Heart left ventricle (tissue), 16 donors: ENCODE results near the gene TTLL5. TPM values are rescaled to one million over a fixed set of nuclear protein-coding genes. Genes with fewer than 3 reads are reported as not detected.

Experiments used
- ATAC-seq, 4 donors: fragments of 200-7000 bp; cut with Tn5 transposase; one replicate each; pipeline ENCODE4 v1.9.1; 2020 to 2022; ENCODE audit warnings: moderate library complexity in 4 of 4, mild to moderate bottlenecking in 3 of 4, moderate number of reproducible peaks in 1 of 4
- DNase-seq, 5 donors: peaks; one replicate each; pipeline ENCODE4 v3.0.0-alpha.2; 2020
- H3K27ac ChIP-seq, 12 donors: fragments of 200-600 bp; sonication (generic) in 4 of 12; one replicate each; pipeline versions ENCODE4 v1.5.0 to v1.8.0; 2016 to 2022; ENCODE audit warnings: mild to moderate bottlenecking in 2 of 12
- H3K27me3 ChIP-seq, 9 donors: fragments of 200-600 bp; sonication (generic) in 2 of 9; one replicate each; pipeline versions ENCODE4 v1.5.1 to v1.8.0; 2016 to 2022; ENCODE audit warnings: mild to moderate bottlenecking in 3 of 9
- H3K36me3 ChIP-seq, 9 donors: fragments of 200-600 bp; sonication (generic) in 2 of 9; one replicate each; pipeline versions ENCODE4 v1.5.0 to v1.8.0; 2018 to 2022; ENCODE audit warnings: mild to moderate bottlenecking in 2 of 9
- H3K4me1 ChIP-seq, 12 donors: fragments of 200-600 bp; sonication (generic) in 4 of 12; one replicate each; pipeline versions ENCODE4 v1.5.0 to v1.8.0; 2016 to 2022; ENCODE audit warnings: mild to moderate bottlenecking in 3 of 12
- H3K4me3 ChIP-seq, 12 donors: fragments of 200-600 bp; sonication (generic) in 4 of 12; one replicate each; pipeline versions ENCODE4 v1.5.0 to v1.8.0; 2017 to 2022; ENCODE audit warnings: mild to moderate bottlenecking in 9 of 12, moderate library complexity in 4 of 12
- H3K9me3 ChIP-seq, 12 donors: fragments of 200-600 bp; sonication (generic) in 4 of 12; one replicate each; pipeline versions ENCODE4 v1.5.0 to v1.8.0; 2016 to 2022; ENCODE audit warnings: mild to moderate bottlenecking in 1 of 12
- CTCF ChIP-seq, 12 donors: fragments of 200-600 bp; sonication (generic) in 4 of 12; IDR thresholded peaks; one replicate each; pipeline versions ENCODE4 v1.5.0 to v1.8.0; 2018 to 2022; ENCODE audit warnings: antibody characterized with exemption in 12 of 12, mild to moderate bottlenecking in 5 of 12
- POLR2A ChIP-seq, 2 donors: fragments of 450-650 bp; IDR thresholded peaks; one replicate each; pipeline ENCODE4 v1.6.1; 2017; ENCODE audit warnings: antibody characterized with exemption in 2 of 2, mild to moderate bottlenecking in 2 of 2, moderate library complexity in 2 of 2
- WGBS, 4 donors: extraction: QIAGEN DNeasy Blood & Tissue Kit in 2 of 4; methylation state at CpG; one replicate each; pipeline versions ENCODE4 v1.1.5 to v1.1.7; 2013 to 2018; 5-methylcytosine and 5-hydroxymethylcytosine counted together
- intact Hi-C, 10 donors: fragments of 100-400 bp; cut with DNase I; formaldehyde crosslinking; loops; one replicate each; pipeline versions ENCODE4 v1.11.1 to v1.14.2; 2022
- polyA plus RNA-seq, 2 donors: library from polyadenylated mRNA; stranded (reverse); fragments of 200-250 nt; gene quantifications; one replicate each; pipeline ENCODE4 v1.2.3, GENCODE V29; 2013
- total RNA-seq, 9 donors: library from RNA; depleted of rRNA in 2 of 9; stranded (reverse); fragments of >200 nt in 2 of 9; fragmentation: NEBNext Ultra II Directional in 3 of 9; extraction: Animal tissue kit (Norgen Biotek cat#: 25700) in 3 of 9; gene quantifications; one replicate each; pipeline versions ENCODE4 v1.1.0 to v1.2.4, GENCODE V29; 2016 to 2023
- donor health status: ischemic (EF 13 %, LVEDD 7.1; RV severe dilation, severe dysfunction).
- donor health status: healthy with polysubstance abuse.
- donor health status: DM: no; HTN: yes; CAD: no.
- donor health status: DM: no; HTN: no; CAD: no.
- donor health status: ischemic (EF 25% LVEDD 6.9; RV normal size, moderate dysfunction).
- donor health status: ischemic (EF 25% LVEDD 5.7; RV mildly dilated, moderate dysfunction).
- donor health status: healthy.
- donor health status: DM: yes; HTN: yes; CAD: no.
- donor health status: ischemic (EF 35%, LVEDD 5.7; RV mildly dilated, moderate dysfunction).
- donor health status: nonischemic (EF 11% LVEDD 7.7; RV severe dilation, severe dysfunction).
- donor health status: DM: yes; HTN: yes; CAD: no.
- donor health status: PGD.
- donor health status: ischemic (EF 29% LVEDD 5.4; RV normal size, mild dysfunction).
- donor health status: nonischemic (EF 23%, LVEDD 6.1; RV moderate dilation, normal function).

Gene TTLL5
- total and polyA plus RNA-seq, 11 donors: 6.2 to 24.6 (median 15.8) TPM

GRCh38 chr14:75769047-75769685 lies 108.1 kb downstream of the TTLL5 start:
- H3K27ac ChIP-seq: peak overlapping the region in 2 of 12 donors; percentile 15 to 36
- no peak for ATAC-seq
- no peaks in the 10 kb centered on the region for H3K9me3 ChIP-seq
- no peak for DNase-seq
- 85 to 92% (median 87%) methylated on average over 9 of the region's 9 CpGs for WGBS, 4 donors
- no peak overlapping the region for H3K4me3 ChIP-seq
- no peaks in the 10 kb centered on the region for H3K27me3 ChIP-seq
- H3K4me1 ChIP-seq: peaks cover 0 to 13% (median 0%) of the 10 kb centered on the region in 12 donors
- H3K36me3 ChIP-seq: peaks cover 0 to 34% (median 21%) of the 10 kb centered on the region in 9 donors
- TF ChIP-seq CTCF (IDR thresholded peaks at IDR 0.05) (no peak), POLR2A (IDR thresholded peaks at IDR 0.05) (no peak)
- intact Hi-C loops: no loop called here

DNA sequence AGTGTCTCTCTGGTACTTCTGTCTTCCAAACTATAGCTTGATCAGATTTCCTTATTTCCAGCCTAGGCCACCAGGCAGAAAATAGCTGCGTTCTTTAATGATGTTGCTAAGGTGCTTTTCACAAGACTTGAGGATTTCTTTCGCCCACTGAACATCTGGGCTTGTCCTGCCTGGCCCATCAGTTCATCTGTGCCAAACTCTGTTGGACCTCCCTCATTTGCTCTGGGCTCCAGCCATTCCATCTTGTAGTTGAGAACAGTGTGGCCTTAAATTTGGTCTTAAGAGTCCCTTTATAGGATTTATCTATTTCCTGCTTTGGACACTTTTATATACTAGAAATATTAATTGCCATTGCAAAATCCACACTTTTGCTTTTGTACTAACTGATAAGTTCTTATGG lies 109.6 kb downstream of the TTLL5 start:
- peaks cover 0 to 13% (median 0%) of the 10 kb centered on the region in 12 donors for H3K4me1 ChIP-seq
- no peaks in the 10 kb centered on the region for H3K27me3 ChIP-seq
- peak overlapping the region in 3 of 12 donors; percentile 0 to 18 (median 9) for H3K27ac ChIP-seq
- no peak overlapping the region for H3K4me3 ChIP-seq
- 89 to 95% (median 93%) methylated on average over 2 of the region's 2 CpGs for WGBS, 4 donors
- intact Hi-C loops: loop anchor here in 1 of 10 donors (10.0 kb wide), 1 partner anchor 46 kb away; no protein-coding TSS in a partner anchor
- DNase-seq (no peak), ATAC-seq (no peak)
- TF ChIP-seq POLR2A (IDR thresholded peaks at IDR 0.05) (no peak), CTCF (IDR thresholded peaks at IDR 0.05) (no peak)
- peaks cover 0 to 34% (median 15%) of the 10 kb centered on the region in 9 donors for H3K36me3 ChIP-seq
- H3K9me3 ChIP-seq: no peaks in the 10 kb centered on the region

GRCh38 chr14:75771595-75771994 lies 110.5 kb downstream of the TTLL5 start:
- Histone ChIP-seq H3K4me3 (no peak overlapping the region), H3K9me3 (no peaks in the 10 kb centered on the region), H3K36me3 (peaks cover 0 to 33% (median 16%) of the 10 kb centered on the region in 9 donors), H3K27ac (no peak overlapping the region), H3K27me3 (no peaks in the 10 kb centered on the region), H3K4me1 (peaks cover 0 to 13% (median 0%) of the 10 kb centered on the region in 12 donors)
- WGBS, 4 donors: 85 to 90% (median 88%) methylated on average over 6 of the region's 6 CpGs
- no peak for TF ChIP-seq POLR2A (IDR thresholded peaks at IDR 0.05)
- no peak for TF ChIP-seq CTCF (IDR thresholded peaks at IDR 0.05)
- DNase-seq: no peak
- intact Hi-C loops: loop anchor here in 1 of 10 donors (10.0 kb wide), 1 partner anchor 47 kb away; no protein-coding TSS in a partner anchor
- ATAC-seq: no peak

- intact Hi-C loops: loop anchor here in 1 of 10 donors (10.0 kb wide), 1 partner anchor 48 kb away; no protein-coding TSS in a partner anchor
- peaks cover 0 to 42% (median 17%) of the 10 kb centered on the region in 9 donors for H3K36me3 ChIP-seq
These were observed 112.0 kb downstream of the TTLL5 start for GRCh38 chr14:75773046-75773445.

More at GRCh38 chr14:75773046-75773445, 112.0 kb downstream of the TTLL5 start:
- no peak overlapping the region for H3K4me3 ChIP-seq
- DNase-seq: no peak
- H3K27ac ChIP-seq: no peak overlapping the region
- H3K27me3 ChIP-seq: no peaks in the 10 kb centered on the region
- H3K9me3 ChIP-seq: no peaks in the 10 kb centered on the region
- no peak for ATAC-seq
- no peak for TF ChIP-seq POLR2A (IDR thresholded peaks at IDR 0.05)
- TF ChIP-seq CTCF (IDR thresholded peaks at IDR 0.05): no peak
- peaks cover 0 to 9% (median 0%) of the 10 kb centered on the region in 12 donors for H3K4me1 ChIP-seq
